ENCODE measurements around the gene SORBS2.

SORBS2 gene

GRCh38 chr4:185552254-185552653 is 259.7 kb downstream of the SORBS2 start:
- DNase-seq (ENCODE audit: low read depth), result no peak

DNA sequence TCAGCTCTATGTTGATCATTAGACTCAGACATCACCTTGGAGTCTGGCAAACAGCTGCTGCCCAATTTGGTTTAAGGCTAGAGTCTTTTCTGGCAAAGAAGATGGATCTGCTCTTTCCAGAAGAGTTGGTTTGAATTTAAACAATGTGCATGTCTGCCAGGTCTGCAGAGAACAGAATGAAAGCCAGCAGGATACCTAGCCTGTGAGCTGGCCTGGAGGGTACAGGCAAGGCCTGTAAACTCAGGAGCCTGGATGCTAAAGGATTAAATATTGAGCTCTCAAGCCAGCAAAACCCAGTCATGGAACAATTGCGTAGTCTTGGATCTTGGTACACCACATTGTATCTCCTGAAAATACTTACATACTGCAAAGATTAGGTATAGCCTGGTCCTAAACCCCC is 261.1 kb downstream of the SORBS2 start:
- no peak for DNase-seq (ENCODE audit: low read depth)

DNA sequence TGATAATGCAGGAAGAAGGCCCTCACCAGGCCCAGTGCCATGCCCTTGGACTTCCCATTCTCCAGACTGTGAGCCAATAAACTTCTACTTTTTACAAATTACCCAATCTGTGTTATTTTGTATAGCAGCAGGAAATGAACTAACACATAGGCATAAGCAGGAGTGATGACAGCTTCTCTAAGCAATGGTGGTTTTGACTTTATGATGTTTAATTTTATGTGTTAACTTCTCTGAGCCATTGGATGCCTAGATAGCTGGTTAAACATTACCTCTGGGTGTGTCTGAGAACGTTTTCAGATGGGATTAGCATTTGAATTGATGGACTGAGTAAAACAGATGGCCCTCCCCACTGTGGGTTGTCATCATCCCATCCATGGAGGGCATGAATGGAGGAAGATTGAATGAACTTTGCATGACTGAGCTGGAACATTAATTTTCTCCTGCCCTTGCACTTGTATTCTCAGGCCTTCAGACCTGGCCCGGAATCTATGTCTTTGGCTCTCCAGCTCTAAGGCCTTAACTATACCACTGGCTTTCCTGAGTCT is 262.8 kb downstream of the SORBS2 start:
- no peak for DNase-seq (ENCODE audit: low read depth)

- DNase-seq (ENCODE audit: low read depth), result no peak
These were observed 263.4 kb downstream of the SORBS2 start for GRCh38 chr4:185548587-185548986.

DNA sequence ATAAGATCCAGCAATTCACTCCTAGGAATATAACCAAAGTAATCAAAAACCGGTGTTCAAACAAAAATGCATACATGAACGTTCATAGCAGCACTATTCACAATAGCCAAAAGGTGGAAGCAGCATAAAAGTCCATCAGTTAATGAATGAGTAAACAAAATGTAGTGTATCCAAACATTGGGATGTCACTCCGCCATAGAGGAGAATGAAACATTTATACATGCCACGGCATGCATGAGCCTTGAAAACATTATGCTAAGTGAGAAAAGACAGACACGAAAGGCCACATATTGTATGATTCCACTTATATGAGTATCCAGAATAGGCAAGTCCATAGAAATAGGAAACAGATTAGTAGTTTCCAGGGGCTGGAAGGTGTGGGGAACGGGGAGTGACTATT is 265.7 kb downstream of the SORBS2 start:
- no peak for DNase-seq (ENCODE audit: low read depth)

- no peak for DNase-seq (ENCODE audit: low read depth)
These were observed 269.2 kb downstream of the SORBS2 start for GRCh38 chr4:185542626-185543315.

DNA sequence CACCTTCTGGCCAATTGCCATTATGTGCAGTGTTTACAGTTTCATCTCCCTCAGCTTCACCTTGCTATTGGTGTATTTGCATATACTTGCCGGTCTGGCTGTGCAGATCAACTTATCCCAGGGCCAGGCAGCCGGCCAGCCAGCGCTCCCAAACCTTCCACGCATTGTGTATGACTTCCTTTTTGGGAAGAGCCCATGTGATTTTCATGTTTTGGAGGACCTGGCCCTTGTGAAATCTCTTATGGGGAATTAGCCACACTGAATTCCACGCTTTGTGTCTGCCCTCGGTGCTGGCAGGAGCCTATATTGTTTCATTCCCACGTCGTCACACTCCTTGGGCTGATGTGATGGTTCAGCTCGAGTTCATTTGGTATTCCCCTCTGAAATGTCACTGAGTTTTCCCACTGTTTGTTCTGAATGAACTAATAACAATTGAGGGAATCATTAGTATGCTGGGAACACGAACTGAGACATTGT is 270.7 kb downstream of the SORBS2 start:
- no peak for DNase-seq (ENCODE audit: low read depth)

- DNase-seq (ENCODE audit: low read depth), result no peak
These were observed 271.4 kb downstream of the SORBS2 start for GRCh38 chr4:185540487-185541120.

GRCh38 chr4:185540040-185540439 is 272.0 kb downstream of the SORBS2 start:
- DNase-seq (ENCODE audit: low read depth), result no peak

DNA sequence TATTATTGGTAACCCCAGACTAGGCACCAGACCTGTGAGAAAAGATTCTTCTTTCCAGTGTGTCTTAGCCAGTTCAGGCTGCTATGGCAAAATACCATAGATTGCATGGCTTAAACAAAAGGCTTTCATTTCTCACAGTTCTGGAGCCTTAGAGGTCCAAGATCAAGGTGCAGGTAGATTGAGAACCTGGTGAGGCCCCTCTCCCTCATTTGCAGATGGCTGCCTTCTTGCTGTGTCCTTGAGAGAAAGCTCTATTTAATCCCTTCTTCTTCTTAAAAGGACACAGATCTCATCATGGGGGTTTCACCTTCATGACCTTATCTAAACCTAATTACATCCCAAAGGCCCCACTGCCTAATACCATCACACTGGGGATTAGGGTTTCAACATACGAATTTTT is 273.2 kb downstream of the SORBS2 start:
- DNase-seq (ENCODE audit: low read depth), result no peak

- DNase-seq (ENCODE audit: low read depth), result no peak
These were observed 275.6 kb downstream of the SORBS2 start for GRCh38 chr4:185536411-185536709.

DNA sequence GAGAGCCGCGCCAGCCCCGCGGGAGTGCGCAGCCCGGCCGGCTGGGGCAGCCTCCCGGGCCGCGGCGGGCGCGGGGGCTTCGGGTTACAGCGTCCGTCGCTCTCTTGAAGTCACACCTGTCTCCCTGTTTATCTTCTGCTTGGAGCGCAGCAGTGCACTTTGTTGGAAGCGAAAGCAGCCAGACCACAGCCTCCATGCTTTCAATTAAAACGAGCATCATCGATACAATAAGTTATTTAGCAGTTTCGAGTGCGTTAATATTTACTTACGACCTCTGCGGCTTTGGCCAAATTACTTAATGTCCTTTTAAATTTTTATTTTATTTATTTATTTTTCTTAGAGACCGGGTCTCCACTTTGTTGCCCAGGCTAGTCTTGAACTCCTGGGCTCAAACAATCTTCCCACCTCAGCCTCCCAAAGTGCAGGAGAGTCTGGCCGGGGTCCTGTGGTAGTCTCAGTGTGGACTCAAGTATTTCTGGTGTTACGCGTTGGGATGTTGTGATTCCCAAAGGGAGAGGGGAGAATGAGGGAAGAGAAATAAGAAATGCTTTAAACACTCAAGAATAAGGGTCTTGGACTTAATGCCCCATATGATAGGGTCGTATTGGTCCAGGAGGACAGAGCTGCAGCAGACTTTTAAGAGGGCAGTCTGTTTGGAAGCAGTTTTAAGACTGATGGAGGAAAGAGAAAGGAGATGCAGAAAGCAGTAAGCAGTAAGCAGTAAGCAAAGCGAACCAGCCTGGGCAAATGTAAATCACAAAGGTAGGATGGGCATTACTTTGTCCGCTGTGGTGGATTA is 276.2 kb downstream of the SORBS2 start:
- no peak for DNase-seq (ENCODE audit: low read depth)

All from T-helper 22 cell (primary cell).